GM13976 (cell line): ENCODE results near the gene NKAIN2.

Experiments used
- DNase-seq: peaks from one replicate; pipeline ENCODE4 v3.0.0; 2012; ENCODE audit warnings: low spot score
- in situ Hi-C: fragments of 300-500 bp; cut with MboI; formaldehyde crosslinking; loops from one replicate; pipeline ENCODE4 v1.12.0; 2022; ENCODE audit warnings: low sequenced_read_pairs, mixed read lengths, inconsistent platforms; ENCODE audit not compliant: unreplicated experiment
- TF ChIP-seq, protein P1 (sequence below): IDR thresholded peaks from 2 replicates; pipeline ENCODE4 v1.5.1; 2012; ENCODE audit warnings: borderline replicate concordance, mild to moderate bottlenecking; ENCODE audit not compliant: insufficient read depth; ENCODE audit errors: extremely low read depth, missing control alignments, control extremely low read depth

NKAIN2 gene

GRCh38 chr6:124073021-124073420, 269.4 kb downstream of the NKAIN2 start:
- no peak for DNase-seq
- TF ChIP-seq, protein P1, sequence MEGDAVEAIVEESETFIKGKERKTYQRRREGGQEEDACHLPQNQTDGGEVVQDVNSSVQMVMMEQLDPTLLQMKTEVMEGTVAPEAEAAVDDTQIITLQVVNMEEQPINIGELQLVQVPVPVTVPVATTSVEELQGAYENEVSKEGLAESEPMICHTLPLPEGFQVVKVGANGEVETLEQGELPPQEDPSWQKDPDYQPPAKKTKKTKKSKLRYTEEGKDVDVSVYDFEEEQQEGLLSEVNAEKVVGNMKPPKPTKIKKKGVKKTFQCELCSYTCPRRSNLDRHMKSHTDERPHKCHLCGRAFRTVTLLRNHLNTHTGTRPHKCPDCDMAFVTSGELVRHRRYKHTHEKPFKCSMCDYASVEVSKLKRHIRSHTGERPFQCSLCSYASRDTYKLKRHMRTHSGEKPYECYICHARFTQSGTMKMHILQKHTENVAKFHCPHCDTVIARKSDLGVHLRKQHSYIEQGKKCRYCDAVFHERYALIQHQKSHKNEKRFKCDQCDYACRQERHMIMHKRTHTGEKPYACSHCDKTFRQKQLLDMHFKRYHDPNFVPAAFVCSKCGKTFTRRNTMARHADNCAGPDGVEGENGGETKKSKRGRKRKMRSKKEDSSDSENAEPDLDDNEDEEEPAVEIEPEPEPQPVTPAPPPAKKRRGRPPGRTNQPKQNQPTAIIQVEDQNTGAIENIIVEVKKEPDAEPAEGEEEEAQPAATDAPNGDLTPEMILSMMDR, result no peak
- in situ Hi-C loops, result no loop called here

DNA sequence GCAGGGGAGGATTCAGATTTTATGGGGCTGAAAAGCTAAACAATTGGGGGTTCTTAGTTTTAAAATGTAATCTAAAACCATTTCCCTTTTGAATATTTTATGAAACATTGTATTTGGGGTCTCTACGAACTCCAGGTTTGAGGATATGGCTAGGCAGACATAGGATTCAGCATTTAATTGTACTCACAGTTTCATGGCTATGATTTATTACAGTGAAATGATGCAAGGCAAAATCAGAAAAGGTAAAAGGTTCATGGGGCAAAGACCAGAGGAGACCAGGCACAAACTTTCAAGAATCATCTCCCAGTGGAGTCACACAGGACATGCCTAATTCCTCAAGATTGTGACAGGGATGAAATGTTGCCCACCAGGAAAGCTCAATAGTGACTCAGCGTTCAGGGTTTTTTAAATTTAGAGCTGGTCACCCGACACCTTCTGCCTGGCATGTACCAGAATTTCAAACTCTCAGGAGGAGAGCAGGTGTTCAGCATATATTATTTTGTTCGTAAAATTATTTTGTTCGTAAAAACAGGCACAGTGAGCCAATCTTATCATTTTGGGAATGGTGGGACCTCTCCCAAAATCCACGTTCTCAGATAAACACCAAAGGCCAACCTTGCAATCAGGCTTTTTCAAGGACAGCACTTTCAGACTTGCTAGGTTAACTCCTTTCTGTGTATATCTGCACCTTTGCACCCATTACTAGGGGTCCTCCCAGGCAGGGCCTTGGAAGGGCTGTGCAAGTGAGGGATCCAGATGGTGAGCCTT, 270.3 kb downstream of the NKAIN2 start:
- TF ChIP-seq, protein P1, result no peak
- in situ Hi-C loops, result no loop called here
- no peak for DNase-seq

DNA sequence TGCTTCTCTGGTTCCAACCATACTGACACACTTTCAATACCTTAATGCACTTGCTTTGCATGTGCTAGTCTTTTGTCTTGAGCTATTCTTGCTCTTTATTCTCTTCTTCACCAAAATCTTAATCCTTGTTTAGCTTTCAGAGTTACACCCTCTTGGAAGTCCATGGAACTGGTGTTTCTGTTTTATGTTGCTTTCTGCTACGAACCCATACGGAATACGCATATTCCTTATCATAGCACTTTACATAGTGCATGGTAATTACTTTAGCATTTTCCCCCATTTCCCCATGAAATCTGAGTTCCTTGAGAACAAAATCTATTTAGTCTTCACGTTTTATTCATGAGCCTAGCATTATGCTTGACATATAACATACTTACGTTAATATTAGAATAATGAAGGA, 270.9 kb downstream of the NKAIN2 start:
- in situ Hi-C loops, result no loop called here
- TF ChIP-seq, protein P1, result no peak

DNA sequence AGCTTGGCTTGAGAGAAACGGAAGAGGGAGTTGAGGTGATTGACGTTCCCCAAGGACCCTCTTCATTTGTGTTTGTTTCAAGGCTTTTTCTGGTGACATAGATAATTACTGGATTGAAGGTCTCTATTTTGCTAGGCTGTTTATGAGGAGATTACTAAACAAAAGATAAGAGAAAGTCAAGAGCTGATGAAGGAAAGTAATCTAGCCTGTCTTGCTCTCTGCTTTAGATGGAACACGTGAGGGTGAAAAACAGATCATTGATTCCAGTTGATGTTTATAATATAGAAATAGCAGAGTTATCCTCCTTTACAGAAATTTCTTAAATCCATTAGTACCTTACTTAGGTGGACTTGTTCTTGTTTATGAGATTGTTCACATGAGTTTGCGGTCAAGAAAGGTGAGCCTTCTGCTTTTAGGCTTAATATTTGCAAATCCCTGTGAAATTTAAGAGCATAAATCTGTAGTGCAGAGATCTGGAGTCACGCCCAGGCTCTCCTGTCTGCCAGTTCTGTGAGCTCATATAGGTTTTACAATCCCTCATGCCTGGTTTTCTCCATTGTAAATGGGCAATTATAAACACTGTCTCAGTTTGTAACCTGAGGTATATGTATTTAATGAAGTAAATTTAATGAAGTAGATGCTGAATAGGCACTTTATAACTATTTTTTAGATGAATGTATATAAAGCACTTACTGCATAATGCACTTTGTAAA, 272.8 kb downstream of the NKAIN2 start:
- in situ Hi-C loops, result no loop called here
- TF ChIP-seq, protein P1, result no peak
- DNase-seq, result no peak

More for the DNA sequence above, 270.9 kb downstream of the NKAIN2 start:
- no peak for DNase-seq

GRCh38 chr6:124078169-124078568, 274.5 kb downstream of the NKAIN2 start:
- in situ Hi-C loops, result no loop called here
- DNase-seq, result no peak
- TF ChIP-seq, protein P1, result no peak

DNA sequence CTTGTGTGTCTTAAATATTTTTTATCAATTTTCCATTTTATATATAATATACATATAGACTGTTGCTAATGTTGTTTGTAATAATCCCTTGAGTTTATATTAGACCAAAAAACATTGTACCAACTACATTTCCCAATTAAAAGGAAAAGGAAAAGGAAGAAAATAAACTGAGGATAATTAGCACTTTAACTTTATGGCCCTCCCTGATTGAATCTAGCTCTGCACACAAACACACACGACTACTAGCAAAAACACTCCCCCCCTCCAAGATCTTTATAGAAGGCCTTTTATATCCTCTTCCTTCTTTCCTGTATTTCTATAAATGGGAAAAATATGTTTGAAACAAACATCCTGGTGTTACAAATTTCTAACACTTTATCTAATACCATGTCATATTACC, 276.8 kb downstream of the NKAIN2 start:
- no peak for DNase-seq
- in situ Hi-C loops, result no loop called here
- TF ChIP-seq, protein P1, result no peak
